ENCODE data around the gene HIGD1A. TPM values are rescaled to one million over a fixed set of nuclear protein-coding genes. Genes with fewer than 3 reads are reported as not detected.

Gene HIGD1A
- total RNA-seq, 1 donor, result 184 TPM

DNA sequence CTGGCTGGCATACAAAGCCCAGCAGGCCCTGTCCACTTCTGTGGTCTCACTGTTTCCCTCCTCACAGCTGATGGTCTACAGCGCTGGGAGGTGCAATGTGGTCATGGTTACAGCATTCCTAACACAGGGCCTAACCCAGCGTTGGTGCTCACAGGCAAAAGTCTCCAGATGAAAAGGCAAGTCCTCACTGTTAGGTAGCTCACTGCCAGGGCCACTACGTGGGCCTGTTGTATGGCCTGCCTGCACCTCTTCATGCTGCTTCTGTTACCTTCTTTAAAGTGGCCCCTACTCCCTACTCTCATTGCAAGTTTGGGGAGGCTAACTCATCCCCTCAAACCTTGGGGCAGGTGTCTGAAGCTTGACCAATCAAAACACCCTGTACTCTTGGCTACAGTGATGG is 62.5 kb downstream of the HIGD1A start:
- no peak for DNase-seq (ENCODE audit: low read depth)
- no peak overlapping the region for H3K4me3 ChIP-seq (ENCODE audit: low read depth, low read length)
- TF ChIP-seq, protein P1, sequence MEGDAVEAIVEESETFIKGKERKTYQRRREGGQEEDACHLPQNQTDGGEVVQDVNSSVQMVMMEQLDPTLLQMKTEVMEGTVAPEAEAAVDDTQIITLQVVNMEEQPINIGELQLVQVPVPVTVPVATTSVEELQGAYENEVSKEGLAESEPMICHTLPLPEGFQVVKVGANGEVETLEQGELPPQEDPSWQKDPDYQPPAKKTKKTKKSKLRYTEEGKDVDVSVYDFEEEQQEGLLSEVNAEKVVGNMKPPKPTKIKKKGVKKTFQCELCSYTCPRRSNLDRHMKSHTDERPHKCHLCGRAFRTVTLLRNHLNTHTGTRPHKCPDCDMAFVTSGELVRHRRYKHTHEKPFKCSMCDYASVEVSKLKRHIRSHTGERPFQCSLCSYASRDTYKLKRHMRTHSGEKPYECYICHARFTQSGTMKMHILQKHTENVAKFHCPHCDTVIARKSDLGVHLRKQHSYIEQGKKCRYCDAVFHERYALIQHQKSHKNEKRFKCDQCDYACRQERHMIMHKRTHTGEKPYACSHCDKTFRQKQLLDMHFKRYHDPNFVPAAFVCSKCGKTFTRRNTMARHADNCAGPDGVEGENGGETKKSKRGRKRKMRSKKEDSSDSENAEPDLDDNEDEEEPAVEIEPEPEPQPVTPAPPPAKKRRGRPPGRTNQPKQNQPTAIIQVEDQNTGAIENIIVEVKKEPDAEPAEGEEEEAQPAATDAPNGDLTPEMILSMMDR (IDR thresholded peaks at IDR 0.05; ENCODE audit: insufficient read depth, low read depth, low read length), result no peak

DNA sequence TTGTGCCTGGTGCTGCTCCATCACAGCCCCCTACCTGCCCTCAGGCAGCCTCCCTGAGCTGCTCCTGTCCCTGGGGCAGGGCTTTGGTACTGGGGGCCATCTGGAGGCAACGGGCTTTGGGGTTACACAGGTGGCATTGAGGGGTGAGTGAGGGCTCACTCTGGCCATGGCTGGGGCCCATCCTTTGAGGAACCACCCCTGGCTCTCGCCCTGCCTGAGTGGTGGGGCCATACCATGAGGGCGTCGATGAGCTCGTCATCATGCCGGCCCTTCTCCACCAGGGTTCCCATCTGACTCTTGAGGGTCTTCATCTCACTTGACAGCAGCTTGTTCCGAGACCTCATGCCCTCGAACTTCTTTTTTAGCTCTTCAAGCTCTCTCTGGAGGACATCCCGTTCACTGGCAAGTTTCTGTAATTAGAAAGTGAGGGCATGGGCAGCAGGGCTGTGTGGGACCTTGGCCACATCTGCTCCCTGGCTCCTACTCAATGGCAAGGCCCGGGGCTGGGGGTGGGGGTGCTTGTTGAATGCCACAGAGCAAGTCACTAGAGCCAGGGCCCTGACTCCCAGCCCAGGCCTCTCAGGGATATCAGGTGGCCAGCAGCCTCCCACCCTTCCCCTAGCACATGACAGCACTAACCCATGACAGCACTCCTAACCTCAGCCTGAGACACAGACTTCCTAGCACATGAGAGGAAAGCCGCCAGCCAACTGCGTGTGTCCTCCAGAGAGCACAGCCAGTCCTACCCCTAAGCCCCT is 64.7 kb downstream of the HIGD1A start:
- TF ChIP-seq, protein P1 (IDR thresholded peaks at IDR 0.05; ENCODE audit: insufficient read depth, low read depth, low read length), result no peak
- no peak for DNase-seq (ENCODE audit: low read depth)
- H3K4me3 ChIP-seq (ENCODE audit: low read depth, low read length), result no peak overlapping the region

DNA sequence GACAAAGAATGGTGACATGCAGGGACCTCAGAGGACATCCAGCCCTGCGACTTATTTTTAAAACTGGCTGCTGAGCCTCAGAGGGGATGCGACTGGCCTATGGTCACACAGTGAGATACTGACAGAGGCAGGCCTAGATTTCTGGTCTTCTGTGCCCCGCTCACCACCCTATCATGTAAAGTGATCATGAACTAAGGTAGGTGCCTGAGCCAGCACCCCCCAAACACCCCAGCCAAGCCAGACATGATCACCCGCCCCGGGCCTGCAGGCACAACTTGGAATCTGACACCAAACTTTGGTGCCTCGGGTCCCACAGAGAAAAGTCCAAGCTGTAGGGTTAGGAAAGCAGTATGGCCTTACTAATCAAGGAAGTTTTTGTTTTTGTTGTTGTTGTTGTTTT is 67.8 kb downstream of the HIGD1A start:
- TF ChIP-seq, protein P1 (IDR thresholded peaks at IDR 0.05; ENCODE audit: insufficient read depth, low read depth, low read length), result no peak
- no peak overlapping the region for H3K4me3 ChIP-seq (ENCODE audit: low read depth, low read length)
- no peak for DNase-seq (ENCODE audit: low read depth)

DNA sequence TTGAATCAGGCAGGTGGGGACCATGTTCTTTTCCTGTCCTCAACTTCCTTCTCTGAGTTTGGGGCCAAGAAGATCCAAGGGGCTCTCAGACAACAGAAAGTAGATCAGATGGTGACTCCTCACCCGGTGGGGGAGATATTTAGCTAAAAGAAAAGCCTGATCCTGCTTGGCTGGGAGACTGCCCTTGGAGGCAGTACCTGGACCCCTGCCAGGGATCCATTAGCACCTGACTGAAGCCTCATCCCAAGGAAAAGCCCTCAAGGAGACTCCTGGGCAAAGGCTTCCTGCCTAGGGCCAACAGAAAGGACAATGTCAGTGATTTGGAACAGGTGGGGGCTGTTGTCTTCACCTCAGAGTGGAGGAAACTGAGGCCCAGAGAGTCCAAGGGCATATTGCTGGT is 68.2 kb downstream of the HIGD1A start:
- no peak for DNase-seq (ENCODE audit: low read depth)

DNA sequence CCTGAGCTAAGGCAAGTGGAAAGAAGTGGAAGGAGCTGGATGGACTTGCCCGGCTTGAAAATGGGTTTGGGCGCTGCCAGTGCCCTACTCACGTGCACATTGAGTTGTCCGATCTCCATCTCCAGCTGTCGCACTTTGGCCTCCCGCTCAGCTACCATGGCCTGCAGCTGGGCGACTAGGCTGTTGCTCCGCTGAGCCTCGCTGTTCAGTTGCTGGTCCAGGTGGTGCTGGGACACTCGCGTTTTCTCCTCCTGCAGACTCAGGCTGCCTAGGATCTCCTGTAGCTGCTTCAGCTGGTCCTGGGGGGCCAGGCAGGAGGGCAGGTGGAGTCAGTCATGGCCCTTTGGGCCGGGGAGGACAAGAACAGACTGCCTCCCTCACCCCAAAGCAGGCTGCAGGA is 68.7 kb downstream of the HIGD1A start:
- TF ChIP-seq, protein P1 (IDR thresholded peaks at IDR 0.05; ENCODE audit: insufficient read depth, low read depth, low read length), result no peak
- H3K4me3 ChIP-seq (ENCODE audit: low read depth, low read length), result no peak overlapping the region
- DNase-seq (ENCODE audit: low read depth), result no peak

More for the DNA sequence above, 68.2 kb downstream of the HIGD1A start:
- no peak overlapping the region for H3K4me3 ChIP-seq (ENCODE audit: low read depth, low read length)
- TF ChIP-seq, protein P1 (IDR thresholded peaks at IDR 0.05; ENCODE audit: insufficient read depth, low read depth, low read length), result no peak

DNA sequence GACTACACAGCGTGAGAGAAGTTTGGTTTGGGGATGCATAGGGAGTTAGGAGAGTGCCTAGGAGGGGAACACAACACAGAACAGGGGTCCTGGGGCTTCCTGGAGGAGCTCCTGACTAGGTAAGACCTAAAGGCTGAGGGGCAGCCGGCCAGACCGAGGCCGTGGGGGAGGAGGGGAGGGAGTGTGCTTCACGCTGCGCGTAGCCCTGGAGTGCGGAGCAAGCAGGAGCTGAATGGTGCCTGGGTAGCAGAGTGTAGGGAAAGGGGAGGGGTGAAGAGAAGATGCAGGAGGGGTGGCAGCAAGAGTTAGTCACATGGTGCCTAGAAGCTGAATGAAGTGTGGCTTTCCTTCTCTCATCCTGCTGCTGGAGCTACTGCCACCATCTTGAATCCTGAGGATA is 69.3 kb downstream of the HIGD1A start:
- TF ChIP-seq, protein P1 (IDR thresholded peaks at IDR 0.05; ENCODE audit: insufficient read depth, low read depth, low read length), result no peak
- DNase-seq (ENCODE audit: low read depth), result no peak

More for the DNA sequence above, 69.3 kb downstream of the HIGD1A start:
- H3K4me3 ChIP-seq (ENCODE audit: low read depth, low read length), result no peak overlapping the region

Data from fibroblast of villous mesenchyme (primary cell).